ENCODE results near the gene EXTL1.

EXTL1 gene

GRCh38 chr1:26025060-26025459, 3.5 kb downstream of the EXTL1 start:
- DNase-seq (ENCODE audit: low read depth): no peak

GRCh38 chr1:26025517-26025916, 3.9 kb downstream of the EXTL1 start:
- no peak for DNase-seq (ENCODE audit: low read depth)

- DNase-seq (ENCODE audit: low read depth): no peak
Measured at GRCh38 chr1:26027716-26028489, 6.3 kb downstream of the EXTL1 start.

GRCh38 chr1:26028490-26028980, 7.0 kb downstream of the EXTL1 start:
- no peak for DNase-seq (ENCODE audit: low read depth)

GRCh38 chr1:26029054-26029863, 7.7 kb downstream of the EXTL1 start:
- no peak for DNase-seq (ENCODE audit: low read depth)

GRCh38 chr1:26029864-26030481, 8.4 kb downstream of the EXTL1 start:
- DNase-seq (ENCODE audit: low read depth): no peak

- DNase-seq (ENCODE audit: low read depth): no peak
Measured at GRCh38 chr1:26031196-26031595, 9.6 kb downstream of the EXTL1 start.

GRCh38 chr1:26031611-26032220, 10.1 kb downstream of the EXTL1 start:
- DNase-seq (ENCODE audit: low read depth): peak; percentile 23

GRCh38 chr1:26032656-26033357, 11.2 kb downstream of the EXTL1 start:
- no peak for DNase-seq (ENCODE audit: low read depth)

GRCh38 chr1:26034504-26035202, 13.1 kb downstream of the EXTL1 start:
- no peak for DNase-seq (ENCODE audit: low read depth)

GRCh38 chr1:26035203-26035958, 13.8 kb downstream of the EXTL1 start:
- peak; percentile 78 for DNase-seq (ENCODE audit: low read depth)

- DNase-seq (ENCODE audit: low read depth): peak; percentile 40
Measured at GRCh38 chr1:26035959-26036755, 14.6 kb downstream of the EXTL1 start.

GRCh38 chr1:26036756-26037281, 15.2 kb downstream of the EXTL1 start:
- no peak for DNase-seq (ENCODE audit: low read depth)

GRCh38 chr1:26037904-26038303, 16.3 kb downstream of the EXTL1 start:
- DNase-seq (ENCODE audit: low read depth): no peak

GRCh38 chr1:26038477-26038876, 16.9 kb downstream of the EXTL1 start:
- no peak for DNase-seq (ENCODE audit: low read depth)

GRCh38 chr1:26038904-26039303, 17.3 kb downstream of the EXTL1 start:
- DNase-seq (ENCODE audit: low read depth): no peak

- DNase-seq (ENCODE audit: low read depth): no peak
Measured at GRCh38 chr1:26041401-26041800, 19.8 kb downstream of the EXTL1 start.

GRCh38 chr1:26041978-26042377, 20.4 kb downstream of the EXTL1 start:
- no peak for DNase-seq (ENCODE audit: low read depth)

GRCh38 chr1:26043765-26044164, 22.2 kb downstream of the EXTL1 start:
- DNase-seq (ENCODE audit: low read depth): no peak
